Measurements from ENCODE around the gene ZCCHC24. TPM values are rescaled to one million over a fixed set of nuclear protein-coding genes. Genes with fewer than 3 reads are reported as not detected.

The ZCCHC24 gene
- total RNA-seq, 1 experiment from 2014 or later: 3.1 TPM

GRCh38 chr10:79405995-79406515 lies 39.4 kb downstream of the ZCCHC24 start:
- Histone ChIP-seq H3K4me3 (ENCODE audit: low read depth, low read length) (no peak overlapping the region), H3K4me1 (no peaks in the 10 kb centered on the region), H3K9me3 (no peaks in the 10 kb centered on the region), H3K36me3 (ENCODE audit: control insufficient read depth, insufficient read depth, low read length) (no peaks in the 10 kb centered on the region), H3K27me3 (replicated peaks; ENCODE audit: control insufficient read depth, insufficient read depth, low read length) (no peaks in the 10 kb centered on the region)
- ChIA-PET CTCF (interaction anchor here (0.6 kb wide), 1 partner anchor 25 kb away, joined by 3 read pairs; no protein-coding TSS in a partner anchor), POLR2A (no interaction called here)
- Mint-ChIP-seq H3K4me1 (ENCODE audit: low read depth, unreplicated experiment) (peaks cover 7% of the 10 kb centered on the region), H3K36me3 (ENCODE audit: insufficient read depth, unreplicated experiment) (no peaks in the 10 kb centered on the region), H3K9me3 (ENCODE audit: unreplicated experiment) (no peaks in the 10 kb centered on the region), H3K27me3 (ENCODE audit: insufficient read depth, unreplicated experiment) (no peaks in the 10 kb centered on the region), H3K27ac (ENCODE audit: unreplicated experiment) (no peak overlapping the region), H3K4me3 (ENCODE audit: unreplicated experiment) (no peak overlapping the region)
- intact Hi-C loops (cut with micrococcal nuclease; ENCODE audit: unreplicated experiment): no loop called here
- DNase-seq: no peak
- no peak for TF ChIP-seq CTCF (IDR thresholded peaks at IDR 0.05; ENCODE audit: insufficient read depth in 1 of 2, low read depth in 1 of 2, low read length in 1 of 2, severe bottlenecking in 1 of 2, unreplicated experiment in 1 of 2)
- no TSS peak for BruUV-seq (replicated peaks)

- Mint-ChIP-seq H3K4me1 (ENCODE audit: low read depth, unreplicated experiment) (peaks cover 7% of the 10 kb centered on the region), H3K36me3 (ENCODE audit: insufficient read depth, unreplicated experiment) (no peaks in the 10 kb centered on the region), H3K9me3 (ENCODE audit: unreplicated experiment) (no peaks in the 10 kb centered on the region), H3K27ac (ENCODE audit: unreplicated experiment) (no peak overlapping the region), H3K27me3 (ENCODE audit: insufficient read depth, unreplicated experiment) (no peaks in the 10 kb centered on the region), H3K4me3 (ENCODE audit: unreplicated experiment) (no peak overlapping the region)
- TF ChIP-seq CTCF (IDR thresholded peaks at IDR 0.05; ENCODE audit: insufficient read depth in 1 of 2, low read depth in 1 of 2, low read length in 1 of 2, severe bottlenecking in 1 of 2, unreplicated experiment in 1 of 2): no peak
- no peak overlapping the region for H3K4me3 ChIP-seq (ENCODE audit: low read depth, low read length)
- DNase-seq: no peak
- ChIA-PET POLR2A (no interaction called here), CTCF (interaction anchor here (0.6 kb wide), 1 partner anchor 24 kb away, joined by 3 read pairs; no protein-coding TSS in a partner anchor)
- no peaks in the 10 kb centered on the region for H3K4me1 ChIP-seq
- intact Hi-C loops (cut with micrococcal nuclease; ENCODE audit: unreplicated experiment): no loop called here
- no peaks in the 10 kb centered on the region for H3K36me3 ChIP-seq (ENCODE audit: control insufficient read depth, insufficient read depth, low read length)
- BruUV-seq (replicated peaks): no TSS peak
- no peaks in the 10 kb centered on the region for H3K9me3 ChIP-seq
- H3K27me3 ChIP-seq (replicated peaks; ENCODE audit: control insufficient read depth, insufficient read depth, low read length): no peaks in the 10 kb centered on the region
Observed at GRCh38 chr10:79405221-79405994, 40.0 kb downstream of the ZCCHC24 start.

GRCh38 chr10:79404690-79405131 lies 40.7 kb downstream of the ZCCHC24 start:
- Histone ChIP-seq H3K4me1 (no peaks in the 10 kb centered on the region), H3K27me3 (replicated peaks; ENCODE audit: control insufficient read depth, insufficient read depth, low read length) (no peaks in the 10 kb centered on the region), H3K9me3 (no peaks in the 10 kb centered on the region), H3K36me3 (ENCODE audit: control insufficient read depth, insufficient read depth, low read length) (no peaks in the 10 kb centered on the region), H3K4me3 (ENCODE audit: low read depth, low read length) (no peak overlapping the region)
- no peak overlapping the region for H3K27ac Mint-ChIP-seq (ENCODE audit: unreplicated experiment)
- no peak overlapping the region for H3K4me3 Mint-ChIP-seq (ENCODE audit: unreplicated experiment)
- ChIA-PET POLR2A (no interaction called here), CTCF (interaction anchor here (1.2 kb wide), 1 partner anchor 63 kb away, joined by 8 read pairs; no protein-coding TSS in a partner anchor)
- no TSS peak for BruUV-seq (replicated peaks)
- intact Hi-C loops (cut with micrococcal nuclease; ENCODE audit: unreplicated experiment): no loop called here
- no peak for TF ChIP-seq CTCF (IDR thresholded peaks at IDR 0.05; ENCODE audit: insufficient read depth in 1 of 2, low read depth in 1 of 2, low read length in 1 of 2, severe bottlenecking in 1 of 2, unreplicated experiment in 1 of 2)
- H3K36me3 Mint-ChIP-seq (ENCODE audit: insufficient read depth, unreplicated experiment): no peaks in the 10 kb centered on the region
- H3K4me1 Mint-ChIP-seq (ENCODE audit: low read depth, unreplicated experiment): peaks cover 8% of the 10 kb centered on the region
- H3K9me3 Mint-ChIP-seq (ENCODE audit: unreplicated experiment): no peaks in the 10 kb centered on the region
- no peak for DNase-seq
- H3K27me3 Mint-ChIP-seq (ENCODE audit: insufficient read depth, unreplicated experiment): no peaks in the 10 kb centered on the region

Measured in Caco-2 (cell line).